ENCODE measurements around the gene UNC119. TPM values are rescaled to one million over a fixed set of nuclear protein-coding genes. Genes with fewer than 3 reads are reported as not detected.

Gene UNC119
- total and polyA plus RNA-seq, 8 donors: 13.6 to 30.9 (median 17.2) TPM

GRCh38 chr17:28509789-28510188 lies 42.6 kb downstream of the UNC119 start:
- H3K4me1 ChIP-seq: peaks cover 0 to 13% (median 7%) of the 10 kb centered on the region in 4 donors
- no peak overlapping the region for H3K27ac ChIP-seq
- no peaks in the 10 kb centered on the region for H3K9me3 ChIP-seq
- intact Hi-C loops (cut with DNase I; ENCODE audit: low total_unique reads): no loop called here
- H3K27me3 ChIP-seq: peaks cover 8 to 97% (median 45%) of the 10 kb centered on the region in 3 donors
- H3K4me3 ChIP-seq: no peak overlapping the region
- 71 to 89% (median 77%) methylated on average over 6 to 7 of the region's 7 CpGs for WGBS, 5 donors
- H3K36me3 ChIP-seq: no peaks in the 10 kb centered on the region
- TF ChIP-seq EP300 (IDR thresholded peaks at IDR 0.05): no peak
- no peak for TF ChIP-seq POLR2AphosphoS5 (IDR thresholded peaks at IDR 0.05)
- TF ChIP-seq CTCF (IDR thresholded peaks at IDR 0.05): no peak
- TF ChIP-seq POLR2A (IDR thresholded peaks at IDR 0.05): no peak
- DNase-seq: no peak

GRCh38 chr17:28508211-28508724 lies 44.2 kb downstream of the UNC119 start:
- no peak for TF ChIP-seq EP300 (IDR thresholded peaks at IDR 0.05)
- no peak for TF ChIP-seq POLR2A (IDR thresholded peaks at IDR 0.05)
- TF ChIP-seq CTCF (IDR thresholded peaks at IDR 0.05): no peak
- no peak for TF ChIP-seq POLR2AphosphoS5 (IDR thresholded peaks at IDR 0.05)
- intact Hi-C loops (cut with DNase I; ENCODE audit: low total_unique reads): no loop called here
- Histone ChIP-seq H3K4me1 (peaks cover 0 to 13% (median 3%) of the 10 kb centered on the region in 4 donors), H3K9me3 (no peaks in the 10 kb centered on the region), H3K36me3 (no peaks in the 10 kb centered on the region), H3K4me3 (no peak overlapping the region), H3K27ac (no peak overlapping the region), H3K27me3 (peaks cover 8 to 82% (median 45%) of the 10 kb centered on the region in 3 donors)
- no peak for DNase-seq
- WGBS, 5 donors: 58 to 77% (median 68%) methylated on average over 10 to 11 of the region's 11 CpGs

- no peak for TF ChIP-seq POLR2A (IDR thresholded peaks at IDR 0.05)
- TF ChIP-seq EP300 (IDR thresholded peaks at IDR 0.05): no peak
- TF ChIP-seq POLR2AphosphoS5 (IDR thresholded peaks at IDR 0.05): no peak
- TF ChIP-seq CTCF (IDR thresholded peaks at IDR 0.05): no peak
- intact Hi-C loops (cut with DNase I; ENCODE audit: low total_unique reads): no loop called here
- peaks cover 8 to 80% (median 44%) of the 10 kb centered on the region in 3 donors for H3K27me3 ChIP-seq
These were observed 44.7 kb downstream of the UNC119 start for GRCh38 chr17:28507567-28508203.

GRCh38 chr17:28506763-28507487 lies 45.5 kb downstream of the UNC119 start:
- H3K27ac ChIP-seq: no peak overlapping the region
- no peaks in the 10 kb centered on the region for H3K9me3 ChIP-seq
- intact Hi-C loops (cut with DNase I; ENCODE audit: low total_unique reads): no loop called here
- H3K4me3 ChIP-seq: no peak overlapping the region
- TF ChIP-seq POLR2A (IDR thresholded peaks at IDR 0.05): no peak
- no peak for TF ChIP-seq EP300 (IDR thresholded peaks at IDR 0.05)
- TF ChIP-seq CTCF (IDR thresholded peaks at IDR 0.05): no peak
- TF ChIP-seq POLR2AphosphoS5 (IDR thresholded peaks at IDR 0.05): no peak
- peaks cover 8 to 72% (median 42%) of the 10 kb centered on the region in 3 donors for H3K27me3 ChIP-seq
- no peak for DNase-seq
- no peaks in the 10 kb centered on the region for H3K36me3 ChIP-seq
- H3K4me1 ChIP-seq: peaks cover 0 to 13% (median 3%) of the 10 kb centered on the region in 4 donors
- 75 to 89% (median 81%) methylated on average over 13 to 14 of the region's 14 CpGs for WGBS, 5 donors

More at GRCh38 chr17:28507567-28508203, 44.7 kb downstream of the UNC119 start:
- peak in 1 of 2 donors; percentile 62 for DNase-seq
- H3K4me3 ChIP-seq: no peak overlapping the region
- no peaks in the 10 kb centered on the region for H3K9me3 ChIP-seq
- peaks cover 0 to 13% (median 3%) of the 10 kb centered on the region in 4 donors for H3K4me1 ChIP-seq
- 26 to 57% (median 27%) methylated on average over 9 to 24 of the region's 24 CpGs for WGBS, 5 donors
- no peaks in the 10 kb centered on the region for H3K36me3 ChIP-seq
- no peak overlapping the region for H3K27ac ChIP-seq

All from stomach (tissue), 9 donors.